Smooth muscle cell (in vitro differentiated cells): ENCODE results near the gene ART3. TPM values are rescaled to one million over a fixed set of nuclear protein-coding genes. Genes with fewer than 3 reads are reported as not detected.

Experiments used
- DNase-seq: peaks from one replicate; lab custom pipeline; 2025; ENCODE audit not compliant: unreplicated experiment; lab: John Stamatoyannopoulos, UW
- H2AFZ ChIP-seq: fragments of 200-600 bp; sonication (generic); 2 replicates; pipeline ENCODE4 v1.6.0; 2016; ENCODE audit warnings: antibody characterized with exemption, low read depth, mild to moderate bottlenecking
- H3F3A ChIP-seq: fragments of 200-600 bp; sonication (generic); 2 replicates; pipeline ENCODE4 v1.6.0; 2017; ENCODE audit warnings: antibody characterized with exemption, low read depth
- H3K27ac ChIP-seq: fragments of 200-600 bp; sonication (generic); 2 replicates; pipeline ENCODE4 v1.5.1; 2016; ENCODE audit warnings: low read depth, mild to moderate bottlenecking
- H3K27me3 ChIP-seq: fragments of 200-600 bp; sonication (generic); 2 replicates; pipeline ENCODE4 v1.6.1; 2016; ENCODE audit warnings: low read depth, mild to moderate bottlenecking
- H3K36me3 ChIP-seq: fragments of 200-600 bp; sonication (generic); 2 replicates; pipeline ENCODE4 v1.5.1; 2016; ENCODE audit warnings: low read depth
- H3K4me1 ChIP-seq: fragments of 200-600 bp; sonication (generic); 2 replicates; pipeline ENCODE4 v1.5.1; 2016; ENCODE audit warnings: low read depth
- H3K4me2 ChIP-seq: fragments of 200-600 bp; sonication (generic); 2 replicates; pipeline ENCODE4 v1.6.0; 2016; ENCODE audit warnings: mild to moderate bottlenecking
- H3K4me3 ChIP-seq: fragments of 200-600 bp; sonication (generic); 2 replicates; pipeline ENCODE4 v1.5.1; 2016; ENCODE audit warnings: mild to moderate bottlenecking
- H3K79me2 ChIP-seq: fragments of 200-600 bp; sonication (generic); 2 replicates; pipeline ENCODE4 v1.6.0; 2016; ENCODE audit warnings: low read depth, mild to moderate bottlenecking
- H3K9ac ChIP-seq: fragments of 200-600 bp; sonication (generic); 2 replicates; pipeline ENCODE4 v1.6.0; 2016; ENCODE audit warnings: low read depth
- H3K9me3 ChIP-seq: fragments of 200-600 bp; sonication (generic); replicated peaks from 2 replicates; pipeline ENCODE4 v1.5.1; 2016; ENCODE audit warnings: low read depth
- H4K20me1 ChIP-seq: fragments of 200-600 bp; sonication (generic); 2 replicates; pipeline ENCODE4 v1.6.0; 2016; ENCODE audit warnings: low read depth
- WGBS: methylation state at CpG from one replicate; pipeline ENCODE4 v1.1.7; 2016; ENCODE audit warnings: low lambda C conversion rate; 5-methylcytosine and 5-hydroxymethylcytosine counted together
- polyA plus RNA-seq: library from polyadenylated mRNA; unstranded; fragments of >200 nt; fragmentation: Nextera tagmentation; extraction: Ambion mirVana; gene quantifications from 2 replicates; pipeline ENCODE4 v1.2.1, GENCODE V29; 2016
- total RNA-seq: library from RNA; depleted of rRNA; stranded (reverse); fragments of >200 nt; gene quantifications from 2 replicates; pipeline ENCODE4 v1.2.3, GENCODE V29; 2014
- TF ChIP-seq, protein P1 (sequence below): fragments of 200-600 bp; sonication (generic); IDR thresholded peaks from 2 replicates; pipeline ENCODE4 v1.5.1; 2017; ENCODE audit warnings: borderline replicate concordance, mild to moderate bottlenecking, antibody characterized with exemption; ENCODE audit not compliant: insufficient read depth, poor library complexity, severe bottlenecking

The ART3 gene
- total and polyA plus RNA-seq, 2 experiments from 2014 or later: 0.93 TPM; not detected in 1

DNA sequence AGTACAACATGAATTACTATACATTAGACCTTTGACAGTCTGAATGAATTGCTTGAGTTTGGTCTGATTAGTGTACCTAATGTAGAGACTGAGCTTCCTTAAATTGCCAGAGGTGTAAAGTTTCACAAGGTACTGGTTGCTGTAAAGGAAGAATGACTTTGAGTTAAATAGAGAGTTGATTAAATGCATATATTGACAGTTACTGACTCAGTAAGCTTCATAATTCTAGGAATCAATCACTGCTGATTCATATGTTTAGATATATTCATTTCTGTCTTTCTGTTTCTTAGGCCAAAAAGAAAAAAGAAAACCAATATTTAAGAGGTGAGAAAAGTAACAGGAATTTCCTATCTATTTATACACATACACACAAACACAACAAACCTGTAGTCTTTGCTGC lies 16.2 kb upstream of the ART3 start:
- DNase-seq: no peak
- Histone ChIP-seq H2AFZ (peak overlapping the region; percentile 4), H3K36me3 (no peaks in the 10 kb centered on the region), H3K4me1 (peaks cover 26% of the 10 kb centered on the region), H3K4me3 (no peak overlapping the region), H3K79me2 (no peaks in the 10 kb centered on the region), H3K4me2 (no peak overlapping the region), H3K27me3 (peaks cover 7% of the 10 kb centered on the region), H3K9me3 (no peaks in the 10 kb centered on the region), H4K20me1 (no peaks in the 10 kb centered on the region), H3F3A (peaks cover 11% of the 10 kb centered on the region), H3K9ac (no peak overlapping the region), H3K27ac (no peak overlapping the region)
- TF ChIP-seq, protein P1, sequence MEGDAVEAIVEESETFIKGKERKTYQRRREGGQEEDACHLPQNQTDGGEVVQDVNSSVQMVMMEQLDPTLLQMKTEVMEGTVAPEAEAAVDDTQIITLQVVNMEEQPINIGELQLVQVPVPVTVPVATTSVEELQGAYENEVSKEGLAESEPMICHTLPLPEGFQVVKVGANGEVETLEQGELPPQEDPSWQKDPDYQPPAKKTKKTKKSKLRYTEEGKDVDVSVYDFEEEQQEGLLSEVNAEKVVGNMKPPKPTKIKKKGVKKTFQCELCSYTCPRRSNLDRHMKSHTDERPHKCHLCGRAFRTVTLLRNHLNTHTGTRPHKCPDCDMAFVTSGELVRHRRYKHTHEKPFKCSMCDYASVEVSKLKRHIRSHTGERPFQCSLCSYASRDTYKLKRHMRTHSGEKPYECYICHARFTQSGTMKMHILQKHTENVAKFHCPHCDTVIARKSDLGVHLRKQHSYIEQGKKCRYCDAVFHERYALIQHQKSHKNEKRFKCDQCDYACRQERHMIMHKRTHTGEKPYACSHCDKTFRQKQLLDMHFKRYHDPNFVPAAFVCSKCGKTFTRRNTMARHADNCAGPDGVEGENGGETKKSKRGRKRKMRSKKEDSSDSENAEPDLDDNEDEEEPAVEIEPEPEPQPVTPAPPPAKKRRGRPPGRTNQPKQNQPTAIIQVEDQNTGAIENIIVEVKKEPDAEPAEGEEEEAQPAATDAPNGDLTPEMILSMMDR: no peak

DNA sequence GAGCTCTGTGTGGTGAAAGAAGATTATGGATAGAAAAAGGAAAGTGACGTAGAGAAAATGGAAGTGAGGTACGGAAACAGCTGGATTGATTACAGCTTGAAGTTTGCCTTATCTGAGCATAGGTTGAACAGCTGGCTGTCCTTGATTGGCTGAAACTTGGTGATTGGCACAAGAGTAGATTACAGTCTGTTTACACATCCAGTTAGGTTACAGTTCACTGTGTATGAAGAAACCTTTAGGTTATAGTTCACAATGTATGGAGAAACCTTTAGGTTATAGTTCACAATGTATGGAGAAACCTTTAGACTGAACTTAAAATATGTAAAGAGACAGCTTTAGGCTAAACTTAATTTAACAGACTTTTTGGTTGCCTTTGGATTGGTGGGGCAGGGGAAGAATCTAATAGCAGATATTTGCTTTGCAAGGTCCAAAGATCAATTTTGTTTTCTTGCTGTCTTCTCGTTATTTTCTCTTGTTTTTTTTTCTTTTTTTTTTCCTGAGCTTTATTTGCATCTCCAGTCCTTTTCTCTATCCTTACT lies 15.6 kb upstream of the ART3 start:
- no peak overlapping the region for H3K4me3 ChIP-seq
- no peaks in the 10 kb centered on the region for H3K36me3 ChIP-seq
- TF ChIP-seq, protein P1: no peak
- H4K20me1 ChIP-seq: no peaks in the 10 kb centered on the region
- WGBS: 86% methylated on average over 3 of the region's 3 CpGs
- H3K27me3 ChIP-seq: peaks cover 7% of the 10 kb centered on the region
- peak overlapping the region; percentile 1 for H3K27ac ChIP-seq
- no peak overlapping the region for H3K4me2 ChIP-seq
- no peaks in the 10 kb centered on the region for H3K9me3 ChIP-seq
- peaks cover 11% of the 10 kb centered on the region for H3F3A ChIP-seq
- no peaks in the 10 kb centered on the region for H3K79me2 ChIP-seq
- H3K4me1 ChIP-seq: peaks cover 24% of the 10 kb centered on the region
- H2AFZ ChIP-seq: peak overlapping the region; percentile 4
- DNase-seq: no peak
- H3K9ac ChIP-seq: no peak overlapping the region

DNA sequence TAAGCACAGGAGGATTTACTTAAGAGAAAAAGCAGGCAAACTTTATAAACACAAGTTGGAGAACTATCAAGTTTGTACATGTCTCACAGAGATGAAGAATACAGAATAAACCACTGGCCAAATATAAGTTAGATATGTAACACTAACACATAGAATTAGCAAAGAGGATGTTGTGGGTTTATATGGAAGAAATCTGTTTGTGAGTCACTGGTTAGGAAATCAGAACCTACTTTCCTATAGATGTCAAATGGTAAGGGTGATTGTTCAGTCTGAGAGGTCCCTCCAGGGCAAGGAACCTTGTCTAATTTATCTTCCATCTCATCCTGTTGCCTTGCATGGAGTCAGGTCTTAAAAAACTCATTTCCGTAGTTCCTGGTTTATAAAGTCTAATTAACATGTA lies 14.8 kb upstream of the ART3 start:
- Histone ChIP-seq H3F3A (peaks cover 11% of the 10 kb centered on the region), H2AFZ (no peak overlapping the region), H3K4me3 (no peak overlapping the region), H3K36me3 (no peaks in the 10 kb centered on the region), H3K27ac (peak overlapping the region; percentile 1), H3K9ac (no peak overlapping the region), H3K4me2 (peak overlapping the region; percentile 72), H3K9me3 (no peaks in the 10 kb centered on the region), H4K20me1 (no peaks in the 10 kb centered on the region), H3K27me3 (peaks cover 7% of the 10 kb centered on the region), H3K79me2 (no peaks in the 10 kb centered on the region), H3K4me1 (peaks cover 20% of the 10 kb centered on the region)
- DNase-seq: no peak
- TF ChIP-seq, protein P1: no peak
- 33% methylated on average over 1 of the region's 1 CpG for WGBS

DNA sequence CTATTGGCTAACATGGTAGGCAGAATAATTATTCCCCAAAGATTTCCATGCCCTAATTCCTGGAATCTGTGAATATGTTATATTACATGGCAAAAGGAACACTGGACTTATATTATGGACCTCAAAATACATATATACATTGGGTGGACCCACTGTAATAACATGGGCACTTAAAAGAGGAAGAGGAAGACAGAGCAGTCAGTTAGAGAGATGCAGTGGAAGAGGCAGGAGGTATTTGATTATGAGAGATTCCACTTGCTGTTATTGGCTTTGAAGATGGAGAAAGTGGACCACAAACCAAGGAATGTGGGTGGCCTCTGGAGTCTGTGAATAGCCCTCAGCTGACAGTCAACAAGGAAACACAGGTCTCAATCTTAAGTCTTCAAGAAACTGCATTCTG lies 14.0 kb upstream of the ART3 start:
- Histone ChIP-seq H3K9me3 (no peaks in the 10 kb centered on the region), H3K27me3 (peaks cover 4% of the 10 kb centered on the region), H3K27ac (peak overlapping the region; percentile 65), H2AFZ (no peak overlapping the region), H3F3A (peaks cover 11% of the 10 kb centered on the region), H3K36me3 (no peaks in the 10 kb centered on the region), H3K4me1 (peaks cover 20% of the 10 kb centered on the region), H3K79me2 (no peaks in the 10 kb centered on the region), H3K9ac (no peak overlapping the region), H4K20me1 (no peaks in the 10 kb centered on the region), H3K4me3 (no peak overlapping the region), H3K4me2 (peak overlapping the region; percentile 72)
- TF ChIP-seq, protein P1: no peak
- no peak for DNase-seq
